Keratinocyte (primary cell): ENCODE results near the gene VCAN. TPM values are rescaled to one million over a fixed set of nuclear protein-coding genes. Genes with fewer than 3 reads are reported as not detected.

ENCODE experiments used
- DNase-seq: peaks from one replicate; pipeline ENCODE4 v3.0.0-alpha.2; 2011; ENCODE audit warnings: low read depth, missing footprints, low spot score
- FAIRE-seq: peaks from 2 replicates; lab custom pipeline; 2011; peaks lifted over from hg19 to GRCh38; lab: Jason Lieb, UNC
- H2AFZ ChIP-seq: 2 replicates; pipeline ENCODE4 v1.6.0; 2012; ENCODE audit warnings: low read length, control low read depth, inconsistent platforms; ENCODE audit not compliant: control insufficient read depth
- H3K27ac ChIP-seq: 2 replicates; pipeline ENCODE4 v1.5.1; 2011; ENCODE audit warnings: low read length; ENCODE audit not compliant: control insufficient read depth, insufficient read depth
- H3K27me3 ChIP-seq: 3 replicates; pipeline ENCODE4 v1.6.0; 2011; ENCODE audit warnings: low read length; ENCODE audit not compliant: control insufficient read depth, insufficient read depth; ENCODE audit errors: extremely low read depth
- H3K36me3 ChIP-seq, 2 experiments: 2 replicates in 1 of 2; 3 replicates in 1 of 2; pipeline ENCODE4 v1.5.1; 2011; ENCODE audit warnings: low read length in 2 of 2, mild to moderate bottlenecking in 1 of 2; ENCODE audit not compliant: control insufficient read depth in 2 of 2, insufficient read depth in 2 of 2; ENCODE audit errors: extremely low read depth in 1 of 2
- H3K4me1 ChIP-seq: 3 replicates; pipeline ENCODE4 v1.5.1; 2011; ENCODE audit warnings: low read length; ENCODE audit not compliant: control insufficient read depth, insufficient read depth; ENCODE audit errors: extremely low read depth
- H3K4me2 ChIP-seq: 3 replicates; pipeline ENCODE4 v1.6.0; 2011; ENCODE audit warnings: low read depth, low read length; ENCODE audit not compliant: control insufficient read depth, insufficient read depth; ENCODE audit errors: extremely low read depth
- H3K4me3 ChIP-seq, 3 experiments: fragments of 200-600 bp in 1 of 3; sonication (generic) in 1 of 3; 2 replicates in 2 of 3; 3 replicates in 1 of 3; pipeline ENCODE4 v1.5.1; 2011 to 2016; ENCODE audit warnings: low read length in 3 of 3, mild to moderate bottlenecking in 3 of 3, control low read depth in 2 of 3, inconsistent platforms in 1 of 3, low read depth in 1 of 3, mixed read lengths in 1 of 3, mixed run types in 1 of 3, moderate library complexity in 1 of 3; ENCODE audit not compliant: control insufficient read depth in 2 of 3, insufficient read depth in 2 of 3; ENCODE audit errors: extremely low read depth in 1 of 3
- H3K79me2 ChIP-seq: 2 replicates; pipeline ENCODE4 v1.6.0; 2012; ENCODE audit warnings: low read length; ENCODE audit not compliant: control insufficient read depth, insufficient read depth
- H3K9ac ChIP-seq: 3 replicates; pipeline ENCODE4 v1.6.0; 2011; ENCODE audit warnings: low read length; ENCODE audit not compliant: control insufficient read depth, insufficient read depth; ENCODE audit errors: extremely low read depth
- H3K9me1 ChIP-seq: 3 replicates; pipeline ENCODE4 v1.6.0; 2011; ENCODE audit warnings: low read length; ENCODE audit not compliant: control insufficient read depth, insufficient read depth; ENCODE audit errors: extremely low read depth
- H3K9me3 ChIP-seq: 2 replicates; pipeline ENCODE4 v1.5.1; 2012; ENCODE audit warnings: low read depth, low read length; ENCODE audit not compliant: control insufficient read depth
- H4K20me1 ChIP-seq: 3 replicates; pipeline ENCODE4 v1.6.0; 2011; ENCODE audit warnings: low read length; ENCODE audit not compliant: control insufficient read depth, insufficient read depth; ENCODE audit errors: extremely low read depth
- CTCF ChIP-seq, 3 experiments: IDR thresholded peaks in 1 of 3; conservative IDR thresholded peaks in 1 of 3; optimal IDR thresholded peaks in 1 of 3; 2 replicates in 2 of 3; 3 replicates in 1 of 3; pipeline versions ENCODE3 to v1.5.1; 2011; ENCODE audit warnings: low read length in 3 of 3, mild to moderate bottlenecking in 3 of 3, moderate library complexity in 2 of 3, control low read depth in 1 of 3, inconsistent platforms in 1 of 3; ENCODE audit not compliant: insufficient read depth in 2 of 3; ENCODE audit errors: extremely low read depth in 1 of 3
- EZH2 ChIP-seq: IDR thresholded peaks from one replicate; pipeline ENCODE4 v1.6.1; 2012; ENCODE audit warnings: inconsistent platforms, mild to moderate bottlenecking, low read length, moderate library complexity
- dilution Hi-C: fragments of 300-500 bp; cut with MboI; formaldehyde crosslinking; loops from one replicate; pipeline ENCODE4 v1.7.0; 2020; ENCODE audit warnings: low sequenced_read_pairs; ENCODE audit not compliant: extremely low pct_ligation_motif_present
- polyA plus RNA-seq, 5 experiments: library from polyadenylated mRNA; depleted of rRNA in 3 of 5; stranded (reverse) in 3 of 5; stranded (forward) in 1 of 5; unstranded in 1 of 5; fragments of >200 nt; gene quantifications; 1 replicate in 1 of 5; 2 replicates in 3 of 5; 3 replicates in 1 of 5; pipeline versions ENCODE4 v1.2.1 to v1.2.3, GENCODE V29; 2011 to 2012; ENCODE audit warnings: missing spikeins in 2 of 5, low read depth in 1 of 5, low replicate concordance in 1 of 5

VCAN gene
- polyA plus RNA-seq, 1 donor (not counting 4 experiments of a cell fraction or from before 2014, with no cell fraction given), result 1.9 TPM

GRCh38 chr5:83553000-83553486 is 81.5 kb downstream of the VCAN start:
- H3K36me3 ChIP-seq, result no peaks in the 10 kb centered on the region
- H3K9me1 ChIP-seq, result no peaks in the 10 kb centered on the region
- TF ChIP-seq CTCF (optimal IDR thresholded peaks at IDR 0.05 in 1 of 3, IDR thresholded peaks at IDR 0.05 in 1 of 3, conservative IDR thresholded peaks at IDR 0.05 in 1 of 3; ENCODE audit: extremely low read depth in 1 of 3, insufficient read depth in 2 of 3, low read length in 3 of 3) (no peak), EZH2 (no peak)
- H3K4me2 ChIP-seq, result no peak overlapping the region
- no peak overlapping the region for H3K27ac ChIP-seq
- FAIRE-seq (no peak), DNase-seq (no peak)
- H3K4me1 ChIP-seq, result peaks cover 3% of the 10 kb centered on the region
- H3K9me3 ChIP-seq, result no peaks in the 10 kb centered on the region
- H2AFZ ChIP-seq, result no peak overlapping the region
- no peaks in the 10 kb centered on the region for H3K79me2 ChIP-seq
- no peaks in the 10 kb centered on the region for H3K27me3 ChIP-seq
- dilution Hi-C loops, result no loop called here
- H4K20me1 ChIP-seq, result no peaks in the 10 kb centered on the region
- H3K9ac ChIP-seq, result no peak overlapping the region
- no peak overlapping the region for H3K4me3 ChIP-seq

- Histone ChIP-seq H3K4me3 (no peak overlapping the region), H3K79me2 (no peaks in the 10 kb centered on the region), H3K27ac (no peak overlapping the region), H3K9me1 (no peaks in the 10 kb centered on the region), H3K4me2 (no peak overlapping the region), H3K9ac (no peak overlapping the region), H3K27me3 (no peaks in the 10 kb centered on the region), H2AFZ (no peak overlapping the region), H4K20me1 (no peaks in the 10 kb centered on the region), H3K4me1 (peaks cover 3% of the 10 kb centered on the region), H3K9me3 (no peaks in the 10 kb centered on the region), H3K36me3 (no peaks in the 10 kb centered on the region)
- FAIRE-seq (no peak), DNase-seq (no peak)
- TF ChIP-seq CTCF (optimal IDR thresholded peaks at IDR 0.05 in 1 of 3, IDR thresholded peaks at IDR 0.05 in 1 of 3, conservative IDR thresholded peaks at IDR 0.05 in 1 of 3; ENCODE audit: extremely low read depth in 1 of 3, insufficient read depth in 2 of 3, low read length in 3 of 3) (no peak), EZH2 (no peak)
- dilution Hi-C loops, result no loop called here
These were observed 82.6 kb downstream of the VCAN start for GRCh38 chr5:83554133-83554532.
